Neutrophil (primary cell): ENCODE measurements around the gene OR14I1.

Experiments used
- H3K27ac ChIP-seq: fragments of 200-600 bp; sonication (generic); 2 replicates; pipeline ENCODE4 v1.5.1; 2016; ENCODE audit warnings: mild to moderate bottlenecking, moderate library complexity
- H3K27me3 ChIP-seq: fragments of 200-600 bp; sonication (generic); 2 replicates; pipeline ENCODE4 v1.6.0; 2016; ENCODE audit warnings: mild to moderate bottlenecking
- H3K36me3 ChIP-seq: fragments of 200-600 bp; sonication (generic); 2 replicates; pipeline ENCODE4 v1.5.1; 2017
- H3K4me1 ChIP-seq, 2 experiments: fragments of 200-600 bp in 1 of 2; sonication (generic) in 1 of 2; 1 replicate in 1 of 2; 2 replicates in 1 of 2; pipeline versions ENCODE4 v1.5.1 to v1.6.1; 2013 to 2016; ENCODE audit warnings: low read depth in 1 of 2, low read length in 1 of 2, mild to moderate bottlenecking in 1 of 2, moderate library complexity in 1 of 2; ENCODE audit not compliant: control insufficient read depth in 1 of 2, insufficient read depth in 1 of 2
- H3K4me3 ChIP-seq, 2 experiments: fragments of 200-600 bp in 1 of 2; sonication (generic) in 1 of 2; 1 replicate in 1 of 2; 2 replicates in 1 of 2; pipeline ENCODE4 v1.5.1; 2013 to 2016; ENCODE audit warnings: low read depth in 1 of 2, low read length in 1 of 2, mild to moderate bottlenecking in 1 of 2, moderate library complexity in 1 of 2
- H3K9me3 ChIP-seq: fragments of 200-600 bp; sonication (generic); 2 replicates; pipeline ENCODE4 v1.5.1; 2016
- TF ChIP-seq, protein P1 (sequence below): fragments of 200-600 bp; sonication (generic); IDR thresholded peaks from 2 replicates; pipeline ENCODE4 v1.5.1; 2016; ENCODE audit warnings: antibody characterized with exemption

OR14I1 gene

DNA sequence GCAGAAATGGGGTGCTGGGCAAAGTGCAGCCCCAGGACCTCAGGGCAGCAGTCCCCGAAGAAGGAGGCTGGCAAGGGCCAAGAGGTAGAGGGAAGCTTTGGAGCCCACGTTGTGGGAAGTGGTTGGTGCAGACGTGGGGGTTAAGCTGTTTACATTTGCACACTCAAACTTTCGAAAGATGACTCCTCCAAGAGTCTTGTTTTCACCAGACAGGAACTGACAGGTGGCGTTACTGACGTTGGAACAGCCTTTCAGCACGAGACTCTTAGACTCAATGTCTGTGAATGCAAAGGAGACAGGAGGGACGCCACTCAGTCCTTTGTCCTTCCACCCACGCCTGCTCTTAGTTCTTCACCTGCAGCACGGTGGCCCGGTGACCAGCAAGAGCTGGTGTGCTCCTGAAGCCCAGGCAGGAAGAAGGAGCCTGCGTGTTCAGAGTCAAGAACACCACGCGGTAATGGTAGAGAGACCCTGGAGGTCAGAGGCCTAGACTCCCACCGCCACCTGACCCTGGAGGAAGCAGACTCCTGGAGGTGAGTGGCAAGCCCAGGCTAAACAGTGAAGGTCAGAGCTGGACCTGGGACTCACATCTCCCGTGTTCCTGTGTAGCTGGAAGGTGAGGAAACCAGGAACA lies 37.1 kb upstream of the OR14I1 start:
- Histone ChIP-seq H3K9me3 (no peaks in the 10 kb centered on the region), H3K27me3 (no peaks in the 10 kb centered on the region), H3K36me3 (no peaks in the 10 kb centered on the region), H3K27ac (peak overlapping the region; percentile 91), H3K4me3 (peak overlapping the region; percentile 64 to 75), H3K4me1 (peaks cover 65 to 78% of the 10 kb centered on the region in 2 experiments)
- TF ChIP-seq, protein P1, sequence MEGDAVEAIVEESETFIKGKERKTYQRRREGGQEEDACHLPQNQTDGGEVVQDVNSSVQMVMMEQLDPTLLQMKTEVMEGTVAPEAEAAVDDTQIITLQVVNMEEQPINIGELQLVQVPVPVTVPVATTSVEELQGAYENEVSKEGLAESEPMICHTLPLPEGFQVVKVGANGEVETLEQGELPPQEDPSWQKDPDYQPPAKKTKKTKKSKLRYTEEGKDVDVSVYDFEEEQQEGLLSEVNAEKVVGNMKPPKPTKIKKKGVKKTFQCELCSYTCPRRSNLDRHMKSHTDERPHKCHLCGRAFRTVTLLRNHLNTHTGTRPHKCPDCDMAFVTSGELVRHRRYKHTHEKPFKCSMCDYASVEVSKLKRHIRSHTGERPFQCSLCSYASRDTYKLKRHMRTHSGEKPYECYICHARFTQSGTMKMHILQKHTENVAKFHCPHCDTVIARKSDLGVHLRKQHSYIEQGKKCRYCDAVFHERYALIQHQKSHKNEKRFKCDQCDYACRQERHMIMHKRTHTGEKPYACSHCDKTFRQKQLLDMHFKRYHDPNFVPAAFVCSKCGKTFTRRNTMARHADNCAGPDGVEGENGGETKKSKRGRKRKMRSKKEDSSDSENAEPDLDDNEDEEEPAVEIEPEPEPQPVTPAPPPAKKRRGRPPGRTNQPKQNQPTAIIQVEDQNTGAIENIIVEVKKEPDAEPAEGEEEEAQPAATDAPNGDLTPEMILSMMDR = no peak

DNA sequence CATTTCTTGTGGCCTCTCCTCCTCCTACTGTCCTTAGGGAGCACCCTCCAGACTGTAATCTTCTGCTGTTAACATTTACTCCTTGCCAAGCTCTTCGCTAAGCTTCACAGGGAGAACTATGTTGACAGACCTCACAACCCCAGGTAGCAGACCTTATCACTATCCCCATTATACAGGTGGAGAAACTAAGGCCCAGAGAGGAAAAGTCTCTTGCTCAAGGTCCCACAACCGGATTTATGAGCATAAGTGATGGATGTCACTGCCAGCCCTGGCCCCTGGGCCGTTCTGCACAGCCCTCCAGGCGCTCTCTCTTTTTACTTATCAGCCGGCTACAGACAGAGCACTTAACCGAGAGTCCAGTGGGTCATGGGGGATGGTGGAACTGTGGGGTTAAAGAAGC lies 34.9 kb upstream of the OR14I1 start:
- TF ChIP-seq, protein P1 = no peak
- H3K4me1 ChIP-seq = peaks cover 43 to 57% of the 10 kb centered on the region in 2 experiments
- H3K36me3 ChIP-seq = no peaks in the 10 kb centered on the region
- peak overlapping the region; percentile 69 for H3K27ac ChIP-seq
- H3K27me3 ChIP-seq = no peaks in the 10 kb centered on the region
- no peaks in the 10 kb centered on the region for H3K9me3 ChIP-seq
- H3K4me3 ChIP-seq = no peak overlapping the region

DNA sequence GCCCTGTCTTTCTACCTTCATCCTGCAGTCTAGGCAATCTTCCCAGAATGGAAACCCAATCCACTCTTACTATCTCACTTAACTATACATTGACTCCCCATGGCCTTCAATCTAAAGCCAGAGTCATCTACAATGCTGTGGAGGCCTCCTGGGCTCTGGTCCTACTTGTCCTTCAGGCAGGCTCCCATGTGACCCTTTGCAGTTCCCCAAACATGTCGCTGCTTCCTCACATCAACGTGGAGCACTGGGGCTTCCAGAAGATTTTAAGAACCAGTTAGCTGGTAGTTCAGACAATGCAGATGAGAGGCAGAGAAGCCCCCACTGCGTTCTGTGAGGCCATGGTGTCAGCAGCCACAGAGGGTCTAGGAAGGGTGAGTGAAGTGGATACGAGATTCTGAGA lies 34.4 kb upstream of the OR14I1 start:
- H3K9me3 ChIP-seq = no peaks in the 10 kb centered on the region
- peak overlapping the region; percentile 69 for H3K27ac ChIP-seq
- H3K36me3 ChIP-seq = no peaks in the 10 kb centered on the region

DNA sequence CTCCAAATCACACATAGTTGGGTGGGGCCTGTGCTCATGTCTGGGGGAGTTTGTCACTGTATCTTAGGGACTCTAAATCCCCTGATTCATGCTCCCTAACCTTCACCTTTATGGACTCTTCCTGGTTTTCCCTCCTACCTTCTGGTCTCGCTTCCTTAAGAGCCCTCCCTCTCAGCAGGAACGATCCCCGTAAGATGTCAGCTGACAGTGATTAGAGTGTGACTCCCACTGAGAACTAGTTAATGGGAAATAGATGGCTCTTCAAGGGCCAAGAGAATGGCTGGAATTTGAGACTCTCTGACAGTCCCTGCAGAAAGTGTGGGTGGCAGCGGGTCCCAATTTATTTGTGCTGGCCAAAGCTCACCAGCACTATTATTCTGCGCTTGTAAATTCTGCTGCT lies 31.0 kb upstream of the OR14I1 start:
- no peaks in the 10 kb centered on the region for H3K36me3 ChIP-seq
- H3K27me3 ChIP-seq = no peaks in the 10 kb centered on the region
- H3K4me1 ChIP-seq = peaks cover 16 to 22% of the 10 kb centered on the region in 2 experiments
- no peak overlapping the region for H3K27ac ChIP-seq
- no peaks in the 10 kb centered on the region for H3K9me3 ChIP-seq
- TF ChIP-seq, protein P1 = no peak
- no peak overlapping the region for H3K4me3 ChIP-seq

More for the DNA sequence above, 34.4 kb upstream of the OR14I1 start:
- TF ChIP-seq, protein P1 = no peak
- Histone ChIP-seq H3K27me3 (no peaks in the 10 kb centered on the region), H3K4me3 (no peak overlapping the region), H3K4me1 (peaks cover 40 to 56% of the 10 kb centered on the region in 2 experiments)

DNA sequence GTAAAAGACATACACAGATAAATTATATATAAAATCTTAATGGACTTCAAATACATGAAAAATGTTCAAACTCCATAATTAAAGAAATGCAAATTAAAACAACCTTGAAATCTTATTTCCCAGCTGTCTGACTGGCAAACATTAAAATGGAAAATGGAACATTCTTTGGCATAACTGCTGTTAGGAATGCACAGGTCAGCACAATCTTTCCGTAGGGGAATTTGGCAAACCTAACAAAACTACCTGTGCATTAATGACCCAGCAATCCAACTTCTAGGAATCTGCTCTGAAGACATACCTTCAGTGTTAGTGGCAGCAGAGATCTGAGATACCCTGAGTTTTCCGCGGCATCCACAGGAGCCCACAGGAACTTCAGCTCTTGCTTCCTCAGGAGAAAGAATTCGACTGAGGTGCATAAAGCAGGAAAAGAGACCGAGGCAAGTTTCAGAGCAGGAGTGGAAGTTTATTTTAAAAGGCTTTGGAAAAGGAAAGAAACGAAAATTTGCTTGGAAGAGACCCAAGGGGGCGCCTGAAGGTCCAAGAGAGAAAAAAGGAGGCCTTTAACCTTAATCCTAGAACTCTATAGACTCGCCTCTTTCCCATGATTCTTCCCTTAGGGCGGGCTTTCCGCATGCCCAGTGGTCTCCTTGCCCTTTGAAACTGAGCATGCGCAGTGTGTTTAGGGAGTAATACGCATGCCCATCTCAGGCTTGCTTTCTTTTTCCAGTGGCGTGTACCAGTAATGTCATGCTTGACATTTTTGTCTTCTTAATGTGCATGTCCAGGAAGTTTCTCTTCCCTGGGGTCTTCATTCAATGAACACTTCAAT lies 28.2 kb upstream of the OR14I1 start:
- Histone ChIP-seq H3K27me3 (no peaks in the 10 kb centered on the region), H3K36me3 (no peaks in the 10 kb centered on the region), H3K9me3 (no peaks in the 10 kb centered on the region), H3K27ac (no peak overlapping the region), H3K4me1 (no peaks in the 10 kb centered on the region), H3K4me3 (no peak overlapping the region)
- TF ChIP-seq, protein P1 = no peak
